HG03457 (cell line): Measurements from ENCODE around the gene FBXW12.

Source experiments
- ATAC-seq: cut with Tn5 transposase; IDR thresholded peaks from one replicate; pipeline ENCODE4 v1.9.1; 2021; ENCODE audit warnings: moderate number of reproducible peaks; ENCODE audit not compliant: unreplicated experiment

Gene FBXW12

DNA sequence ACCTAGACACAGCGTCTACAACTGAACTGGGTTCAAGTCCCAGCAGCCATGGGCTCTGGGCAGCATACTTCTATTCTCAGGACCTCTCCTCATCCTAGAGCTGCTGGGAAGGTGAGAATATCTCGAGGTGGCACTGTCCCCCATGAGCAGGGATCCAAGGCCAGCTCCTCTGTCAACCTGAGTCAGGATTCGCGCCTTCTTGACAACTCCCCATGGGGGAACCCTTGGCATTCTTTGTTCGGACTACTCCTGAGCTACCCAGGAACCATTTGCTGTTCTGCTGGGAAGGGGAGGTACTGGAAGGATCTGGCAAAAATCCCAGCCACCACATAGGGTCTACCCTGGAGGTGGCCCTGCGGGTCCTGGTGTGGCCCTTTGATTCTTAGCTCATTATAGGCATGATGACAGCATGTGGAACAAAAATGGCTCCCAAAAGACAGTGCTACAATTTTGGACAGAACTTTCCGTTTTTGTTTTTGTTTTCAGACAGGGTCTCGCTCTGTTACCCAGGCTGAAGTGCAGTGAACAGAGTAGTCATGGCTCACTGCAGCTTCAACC lies 35.6 kb downstream of the FBXW12 start:
- no peak for ATAC-seq

- no peak for ATAC-seq
These were observed 36.8 kb downstream of the FBXW12 start for GRCh38 chr3:48408823-48409281.

DNA sequence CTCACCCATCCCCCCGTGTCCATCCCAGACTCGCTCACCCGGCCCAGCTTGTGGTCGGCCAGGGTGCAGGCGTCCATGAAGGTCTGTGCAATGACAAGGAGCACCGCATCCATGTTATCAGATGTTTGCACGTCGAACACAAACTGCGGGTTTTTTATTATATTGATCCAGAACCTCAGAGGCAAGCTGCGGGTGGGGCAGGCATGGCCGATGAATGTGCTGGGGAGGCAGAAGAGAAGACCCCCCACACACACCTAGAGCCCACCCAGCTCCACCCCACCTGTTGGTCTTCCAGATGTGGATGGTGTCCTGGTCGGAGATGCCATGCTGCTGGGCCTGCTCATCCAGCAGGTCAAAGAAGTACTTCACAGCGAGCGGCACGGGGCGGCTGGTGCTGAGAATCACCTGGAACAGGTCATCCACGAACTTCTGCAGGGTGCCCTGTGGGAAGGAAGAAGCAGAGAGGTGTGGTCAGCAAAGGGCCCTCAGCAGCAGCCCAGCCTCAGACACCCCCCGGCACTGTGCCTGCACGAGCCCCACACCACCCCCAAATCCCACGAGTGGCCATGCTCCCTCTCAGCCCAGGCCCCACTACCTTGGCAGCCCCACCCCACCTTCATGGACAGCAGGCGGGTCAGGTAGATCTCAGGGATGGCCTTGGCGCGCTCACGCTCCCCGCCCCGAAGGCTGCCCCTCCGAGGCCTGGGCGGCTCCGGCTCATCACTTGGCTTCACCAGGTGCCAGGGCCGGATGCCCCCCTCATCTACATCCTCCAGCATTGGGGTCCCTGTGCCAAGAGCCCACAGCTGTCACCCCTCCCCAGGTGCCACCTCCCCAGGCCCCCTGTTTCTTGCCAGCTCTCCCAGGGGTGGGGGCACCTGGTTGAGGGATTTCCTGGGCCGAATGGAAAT lies 37.5 kb downstream of the FBXW12 start:
- no peak for ATAC-seq

DNA sequence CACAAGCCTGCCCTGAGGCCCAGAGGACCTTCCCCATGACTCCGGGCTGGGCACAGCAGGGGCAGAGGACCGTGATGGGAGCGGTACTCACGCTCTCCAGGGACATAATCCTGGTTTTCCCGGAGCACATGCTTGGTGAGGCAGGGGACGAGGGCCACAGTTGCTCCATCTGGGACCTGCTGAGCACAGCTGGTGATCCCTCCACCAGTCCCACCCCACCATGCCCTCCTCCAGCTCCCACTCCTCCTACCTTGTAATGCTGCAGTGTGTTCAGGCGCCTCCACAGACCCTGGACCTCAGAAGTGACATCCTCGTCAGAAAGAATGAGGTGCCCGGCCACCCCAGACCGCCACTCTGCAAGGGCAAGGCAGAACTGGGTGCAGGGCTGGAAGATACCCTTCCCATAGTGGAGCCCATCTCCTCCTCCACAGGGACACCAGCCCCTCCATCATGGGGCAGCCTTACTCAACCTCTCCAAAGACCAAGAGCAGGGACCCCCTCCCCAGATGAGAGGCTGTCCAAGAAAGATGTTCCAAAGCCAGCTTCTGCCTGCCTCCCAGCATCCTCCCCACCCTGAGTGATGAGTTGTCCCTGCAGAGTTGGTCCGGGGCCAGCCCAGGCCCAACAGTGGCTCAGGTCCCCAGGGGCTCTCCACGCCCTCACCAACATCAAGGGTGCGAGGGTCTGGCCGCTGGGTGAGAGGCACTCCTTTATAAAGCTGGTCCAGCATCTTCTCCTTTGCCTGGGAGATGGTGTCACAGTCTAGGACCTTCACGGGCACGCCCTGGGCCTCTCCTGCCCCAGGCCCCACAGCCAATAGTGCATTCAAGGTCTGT lies 38.4 kb downstream of the FBXW12 start:
- ATAC-seq = no peak

- ATAC-seq = no peak
These were observed 39.1 kb downstream of the FBXW12 start for GRCh38 chr3:48411041-48411588.

- ATAC-seq = no peak
These were observed 39.8 kb downstream of the FBXW12 start for GRCh38 chr3:48411606-48412374.

DNA sequence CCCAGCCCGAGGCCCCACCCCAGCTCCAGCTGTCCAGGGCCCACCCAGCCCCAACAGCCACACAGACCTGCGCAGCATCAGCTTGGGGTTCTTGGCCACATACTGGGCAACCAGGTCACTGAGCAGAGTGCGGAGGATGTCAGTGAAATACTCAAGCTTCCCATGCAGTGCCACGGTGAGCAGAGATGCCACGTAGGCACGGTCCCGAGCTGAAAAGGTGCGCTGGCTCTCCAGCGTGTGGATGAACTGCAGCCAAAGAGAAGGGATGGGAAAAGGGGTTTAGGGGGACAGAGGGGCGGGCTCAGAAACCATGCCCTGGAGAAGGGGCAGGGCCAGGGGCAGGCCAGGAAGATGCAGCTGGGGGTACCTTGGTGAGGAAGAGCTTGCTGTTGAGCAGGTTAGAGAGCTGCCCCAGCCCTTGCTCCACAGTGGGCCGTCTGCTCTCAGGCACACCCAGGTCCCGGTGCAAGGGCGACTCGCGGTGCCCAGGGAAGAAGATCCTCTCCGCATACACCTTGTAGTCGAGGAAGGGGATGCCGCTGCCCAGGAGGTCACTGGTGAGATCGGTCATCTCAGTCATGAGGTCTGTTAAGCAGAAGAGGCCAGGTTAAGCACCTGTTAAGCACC lies 40.5 kb downstream of the FBXW12 start:
- ATAC-seq = no peak

DNA sequence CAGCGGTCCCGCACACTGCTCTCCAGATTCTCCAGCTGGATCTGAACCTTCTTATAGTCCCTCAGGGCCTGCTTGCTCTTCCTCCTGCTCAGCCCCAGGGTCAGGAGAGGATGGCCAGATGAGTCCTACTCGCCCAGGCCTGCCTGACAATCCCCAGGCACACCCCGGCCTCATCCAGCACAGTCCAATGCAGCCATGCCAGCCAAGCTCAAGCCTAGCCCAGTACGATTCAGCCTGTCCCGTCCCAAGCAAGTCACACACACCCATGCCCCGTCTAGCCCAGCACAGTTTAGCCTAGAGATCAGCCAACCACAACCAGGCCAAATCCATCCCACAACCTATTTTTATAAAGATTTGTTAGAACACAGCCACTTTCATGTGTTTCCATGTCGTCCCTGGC lies 41.1 kb downstream of the FBXW12 start:
- ATAC-seq = no peak

GRCh38 chr3:48413611-48414010 lies 41.6 kb downstream of the FBXW12 start:
- no peak for ATAC-seq

GRCh38 chr3:48414376-48415250 lies 42.6 kb downstream of the FBXW12 start:
- no peak for ATAC-seq

DNA sequence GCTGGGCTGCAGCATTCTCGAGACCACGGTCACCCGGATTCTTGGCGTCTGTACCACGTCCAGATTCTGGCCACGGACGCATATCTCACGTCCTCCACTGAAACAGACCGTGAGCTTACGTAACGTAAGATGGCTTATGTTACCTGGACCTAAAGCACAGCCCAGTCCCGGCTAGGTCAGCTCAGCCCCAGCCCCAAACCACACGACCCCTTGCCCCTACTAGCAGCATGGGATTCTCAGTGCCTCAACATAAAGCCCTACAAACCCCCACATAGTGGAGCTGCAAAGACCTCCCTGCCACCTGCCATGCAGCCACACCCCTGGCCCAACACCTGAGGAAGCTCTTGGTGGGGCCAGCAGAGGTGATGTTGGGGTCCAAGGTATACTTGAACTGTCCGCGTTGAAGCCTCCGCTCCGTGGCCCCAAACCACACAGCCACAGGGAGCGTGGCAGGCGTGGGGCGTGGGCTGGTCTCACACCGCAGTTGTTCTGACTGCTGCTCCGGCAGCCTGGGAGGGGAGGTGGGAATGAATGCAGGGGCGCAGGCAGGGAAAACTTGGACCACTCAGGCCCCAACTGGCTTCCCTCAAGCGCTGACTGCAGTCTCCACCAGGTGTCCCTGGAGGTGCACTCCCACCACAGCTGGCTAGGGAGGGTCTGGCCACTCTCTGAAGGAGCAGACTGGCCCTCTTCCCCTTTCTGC lies 43.4 kb downstream of the FBXW12 start:
- ATAC-seq = no peak

- no peak for ATAC-seq
These were observed 44.1 kb downstream of the FBXW12 start for GRCh38 chr3:48416091-48416505.

DNA sequence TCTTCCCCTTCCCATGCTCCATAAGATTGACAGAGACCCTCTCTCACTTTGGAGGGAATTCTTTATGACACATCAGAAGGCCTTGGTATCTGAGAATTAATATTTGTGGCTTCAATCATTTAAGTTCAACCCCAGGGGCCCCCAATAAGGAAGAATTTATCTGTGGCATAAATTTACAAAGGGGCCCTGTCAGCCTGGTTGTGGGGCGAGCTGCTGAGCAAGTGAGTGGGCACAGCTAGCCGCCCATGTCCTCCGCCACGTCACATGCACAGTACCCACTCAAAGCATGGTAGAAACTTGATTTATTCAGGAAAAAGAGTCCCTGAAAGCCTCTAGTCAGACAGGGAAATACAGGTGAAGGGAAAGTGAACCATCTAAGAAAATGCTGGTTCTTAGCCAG lies 44.5 kb downstream of the FBXW12 start:
- no peak for ATAC-seq

DNA sequence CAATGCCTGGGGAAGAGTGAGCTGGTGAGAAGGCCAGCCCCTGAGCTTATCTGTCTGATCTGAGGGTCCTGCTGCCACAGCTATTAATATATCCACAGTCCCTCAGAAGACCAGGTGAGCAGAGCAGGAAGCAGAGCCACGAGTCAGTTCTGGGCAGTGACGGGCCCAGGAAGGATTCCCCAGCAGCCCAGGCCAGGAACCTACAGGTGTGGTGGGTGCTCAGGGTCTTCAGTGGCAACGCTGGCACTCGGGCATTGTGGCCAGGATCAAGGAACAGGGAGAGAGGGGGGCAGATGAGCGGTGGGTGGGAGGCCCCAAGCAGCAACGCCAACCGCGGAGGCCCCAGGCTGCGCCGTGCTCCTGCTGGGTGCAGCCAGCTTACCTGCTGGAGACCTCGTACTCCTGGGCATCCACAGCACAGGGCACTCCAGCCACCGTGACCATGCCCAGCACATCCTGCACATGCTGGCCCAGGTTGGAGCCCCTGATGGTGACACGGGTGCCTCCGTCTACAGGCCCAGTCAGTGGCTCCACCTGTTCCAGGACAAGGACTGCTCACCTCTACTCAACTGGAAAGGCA lies 45.6 kb downstream of the FBXW12 start:
- ATAC-seq = no peak

DNA sequence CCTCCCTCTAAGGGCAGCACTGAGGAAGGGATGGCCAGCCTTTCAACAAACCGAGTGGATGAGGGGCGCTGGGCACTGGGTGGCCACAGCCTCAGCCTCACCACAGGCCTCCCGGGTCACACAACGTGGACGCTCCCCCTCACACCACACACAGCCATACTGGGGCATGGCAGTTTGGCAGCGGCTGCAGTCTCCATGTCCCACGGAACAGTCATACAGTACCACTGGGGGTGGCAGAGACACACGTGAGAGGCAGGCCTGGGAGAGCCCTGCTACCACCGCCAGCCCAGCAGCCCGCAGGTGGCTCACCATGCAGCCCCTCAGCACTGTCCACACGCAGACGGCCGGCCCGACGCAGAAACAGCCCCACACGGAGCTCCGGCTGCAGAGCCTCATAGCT lies 46.1 kb downstream of the FBXW12 start:
- no peak for ATAC-seq

DNA sequence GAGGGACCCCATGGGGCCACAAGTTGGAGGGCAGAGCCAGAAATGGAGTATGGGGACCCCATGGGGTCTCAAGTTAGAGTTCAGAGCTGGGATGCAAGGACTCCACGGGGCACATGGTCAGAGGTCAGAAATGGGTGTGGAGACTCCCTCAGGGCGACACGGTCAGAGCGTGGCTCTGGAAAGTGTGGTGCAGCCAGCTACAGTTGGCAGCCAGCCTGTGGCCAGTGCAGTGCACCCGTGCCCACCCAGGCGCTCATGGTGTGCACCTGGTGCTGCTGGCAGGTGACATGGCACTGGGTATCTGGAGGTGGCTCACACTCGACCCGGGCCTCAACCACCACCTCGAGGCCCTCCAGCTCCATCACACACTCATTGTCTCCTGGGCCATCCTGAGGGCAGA lies 46.6 kb downstream of the FBXW12 start:
- no peak for ATAC-seq

- no peak for ATAC-seq
These were observed 47.1 kb downstream of the FBXW12 start for GRCh38 chr3:48419149-48419548.

DNA sequence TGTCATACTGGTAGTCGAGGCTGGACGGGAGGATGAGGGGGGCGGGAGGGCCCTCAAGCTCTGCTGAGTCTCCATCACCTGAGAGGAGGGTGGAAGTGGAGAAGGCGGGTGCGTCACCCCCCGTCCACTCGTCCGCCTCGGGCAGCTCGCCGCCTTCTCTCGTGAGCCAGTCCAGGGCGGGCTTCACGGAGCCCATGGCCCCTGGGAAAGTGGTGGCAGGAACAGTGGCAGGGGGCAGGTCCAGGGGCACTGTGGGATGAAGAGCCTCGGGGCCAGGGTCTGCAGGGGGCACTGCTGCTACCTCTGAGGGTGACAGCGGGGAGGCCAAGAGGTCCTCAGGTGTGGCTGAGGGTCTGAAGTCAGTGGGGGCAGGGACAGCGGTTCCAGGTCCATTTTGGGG lies 47.6 kb downstream of the FBXW12 start:
- ATAC-seq = no peak
